Kidney epithelial cell (primary cell): ENCODE results near the gene IARS1. TPM values are rescaled to one million over a fixed set of nuclear protein-coding genes. Genes with fewer than 3 reads are reported as not detected.
A peak's percentile ranks its signal among the peaks of the same experiment; 100 is the strongest.

ENCODE experiments used
- DNase-seq: peaks from one replicate; pipeline ENCODE4 v3.0.0-alpha.2; 2010; ENCODE audit warnings: low read depth
- H3K27me3 ChIP-seq: 2 replicates; pipeline ENCODE4 v1.6.0; 2011; ENCODE audit warnings: low read length; ENCODE audit not compliant: control insufficient read depth, insufficient read depth
- H3K36me3 ChIP-seq: 2 replicates; pipeline ENCODE4 v1.5.1; 2011; ENCODE audit warnings: low read length; ENCODE audit not compliant: control insufficient read depth, insufficient read depth
- H3K4me3 ChIP-seq: 2 replicates; pipeline ENCODE4 v1.5.1; 2011; ENCODE audit warnings: low read depth, mild to moderate bottlenecking, control low read depth, low read length
- CTCF ChIP-seq: IDR thresholded peaks from 2 replicates; pipeline ENCODE4 v1.5.1; 2011; ENCODE audit warnings: mild to moderate bottlenecking, moderate library complexity, low read length, control low read depth, inconsistent platforms; ENCODE audit not compliant: insufficient read depth, poor library complexity, severe bottlenecking
- total RNA-seq: library from RNA; depleted of rRNA; stranded (reverse); fragments of >200 nt; gene quantifications from 2 replicates; pipeline ENCODE4 v1.2.3, GENCODE V29; 2015

The IARS1 gene
- total RNA-seq, 1 donor from 2014 or later, result 296 TPM

- H3K4me3 ChIP-seq, result no peak overlapping the region
- no peaks in the 10 kb centered on the region for H3K27me3 ChIP-seq
- H3K36me3 ChIP-seq, result peaks cover 6% of the 10 kb centered on the region
- no peak for TF ChIP-seq CTCF
- no peak for DNase-seq
These were observed 38.8 kb downstream of the IARS1 start for GRCh38 chr9:92254381-92255337.

GRCh38 chr9:92253656-92254055 lies 39.8 kb downstream of the IARS1 start:
- DNase-seq, result no peak
- no peak for TF ChIP-seq CTCF
- H3K27me3 ChIP-seq, result no peaks in the 10 kb centered on the region
- H3K36me3 ChIP-seq, result peaks cover 3% of the 10 kb centered on the region
- H3K4me3 ChIP-seq, result no peak overlapping the region

GRCh38 chr9:92247981-92248380 lies 45.5 kb downstream of the IARS1 start:
- peak; percentile 75 for DNase-seq
- peaks cover 3% of the 10 kb centered on the region for H3K36me3 ChIP-seq
- TF ChIP-seq CTCF, result no peak
- no peak overlapping the region for H3K4me3 ChIP-seq
- no peaks in the 10 kb centered on the region for H3K27me3 ChIP-seq

- DNase-seq, result no peak
- Histone ChIP-seq H3K4me3 (no peak overlapping the region), H3K27me3 (no peaks in the 10 kb centered on the region), H3K36me3 (peaks cover 3% of the 10 kb centered on the region)
- no peak for TF ChIP-seq CTCF
These were observed 46.2 kb downstream of the IARS1 start for GRCh38 chr9:92247296-92247695.

- Histone ChIP-seq H3K4me3 (no peak overlapping the region), H3K27me3 (no peaks in the 10 kb centered on the region), H3K36me3 (peaks cover 1% of the 10 kb centered on the region)
- DNase-seq, result peak; percentile 69
- TF ChIP-seq CTCF, result no peak
These were observed 48.3 kb downstream of the IARS1 start for GRCh38 chr9:92245005-92245797.

Other genes starting within 250 kb of the IARS1 start
- 101 and 103 TPM in 2 replicates for gene SPTLC1, start 178.3 kb downstream of the IARS1 start, total RNA-seq
- gene NOL8, start 31.7 kb upstream of the IARS1 start, total RNA-seq, result 29.2 TPM in 2 replicates
- gene CENPP, start 32.3 kb upstream of the IARS1 start, total RNA-seq, result 1.3 and 1.4 TPM in 2 replicates
- gene OGN, start 110.9 kb upstream of the IARS1 start, total RNA-seq, result not detected in 2 replicates
- gene OMD, start 130.8 kb upstream of the IARS1 start, total RNA-seq, result not detected in 2 replicates
- not detected in 2 replicates for gene ASPN, start 188.8 kb upstream of the IARS1 start, total RNA-seq
- not detected in 2 replicates for gene ECM2, start 242.3 kb upstream of the IARS1 start, total RNA-seq